Common myeloid progenitor, CD34-positive (primary cell): ENCODE results near the gene XYLT2. TPM values are rescaled to one million over a fixed set of nuclear protein-coding genes. Genes with fewer than 3 reads are reported as not detected.
"Not testable (repeated sequence)": the region's sequence is repeated elsewhere in the genome, so short reads cannot be mapped to it uniquely, and the experiment has no call there.

Experiments
- CTCF ChIA-PET: fragments of 350-600 bp; sonication (Branson Sonifier 250); formaldehyde crosslinking; loops from one replicate; lab custom pipeline; 2021; ENCODE audit warnings: antibody characterized with exemption; lab: Charles Lee
- POLR2A ChIA-PET: fragments of 350-600 bp; sonication (Branson Sonifier 250); formaldehyde crosslinking; loops from one replicate; lab custom pipeline; 2021; ENCODE audit warnings: antibody characterized with exemption; lab: Charles Lee
- DNase-seq, 3 donors: peaks; one replicate each; pipeline versions ENCODE4 v3.0.0 to v3.0.0-alpha.2; 2013
- H3K27ac ChIP-seq, 2 experiments: 1 replicate in 1 of 2; 2 replicates in 1 of 2; pipeline ENCODE4 v1.7.0; 2013; ENCODE audit warnings: inconsistent platforms in 2 of 2, low read length in 2 of 2, mild to moderate bottlenecking in 2 of 2, low read depth in 1 of 2, moderate library complexity in 1 of 2; ENCODE audit not compliant: severe bottlenecking in 2 of 2, insufficient read depth in 1 of 2, poor library complexity in 1 of 2
- H3K27me3 ChIP-seq, 5 experiments: replicated peaks in 2 of 5; 1 replicate in 3 of 5; 2 replicates in 2 of 5; pipeline versions ENCODE4 v1.6.1 to v1.7.0; 2013; ENCODE audit warnings: low read length in 4 of 5, mild to moderate bottlenecking in 2 of 5, moderate library complexity in 2 of 5, inconsistent platforms in 1 of 5; ENCODE audit not compliant: insufficient read depth in 5 of 5, control insufficient read depth in 4 of 5
- H3K36me3 ChIP-seq, 4 experiments: 1 replicate in 2 of 4; 2 replicates in 2 of 4; pipeline versions ENCODE4 v1.6.1 to v1.7.0; 2013; ENCODE audit warnings: low read length in 3 of 4, control low read depth in 1 of 4, mild to moderate bottlenecking in 1 of 4; ENCODE audit not compliant: control insufficient read depth in 4 of 4, insufficient read depth in 4 of 4
- H3K4me1 ChIP-seq, 4 experiments: 1 replicate in 3 of 4; 2 replicates in 1 of 4; pipeline versions ENCODE4 v1.6.1 to v1.7.1; 2013; ENCODE audit warnings: low read length in 3 of 4, mild to moderate bottlenecking in 3 of 4, control low read depth in 1 of 4, inconsistent platforms in 1 of 4, moderate library complexity in 1 of 4; ENCODE audit not compliant: control insufficient read depth in 4 of 4, insufficient read depth in 4 of 4; ENCODE audit errors: control extremely low read depth in 1 of 4
- H3K4me3 ChIP-seq, 7 experiments: 1 replicate in 4 of 7; 2 replicates in 3 of 7; pipeline versions ENCODE4 v1.5.1 to v1.7.0; 2013; ENCODE audit warnings: mild to moderate bottlenecking in 7 of 7, low read length in 6 of 7, moderate library complexity in 6 of 7, inconsistent platforms in 2 of 7, low read depth in 2 of 7, control low read depth in 1 of 7; ENCODE audit not compliant: insufficient read depth in 4 of 7, control insufficient read depth in 1 of 7; ENCODE audit errors: extremely low read depth in 1 of 7
- H3K9me3 ChIP-seq, 5 experiments: 1 replicate in 4 of 5; 2 replicates in 1 of 5; pipeline versions ENCODE4 v1.6.1 to v1.7.1; 2013; ENCODE audit warnings: low read length in 4 of 5, mild to moderate bottlenecking in 2 of 5, inconsistent platforms in 1 of 5, low read depth in 1 of 5, moderate library complexity in 1 of 5; ENCODE audit not compliant: control insufficient read depth in 4 of 5, insufficient read depth in 2 of 5; ENCODE audit errors: control extremely low read depth in 1 of 5
- WGBS: methylation state at CpG from one replicate; pipeline ENCODE4 v1.1.5; 2013; ENCODE audit not compliant: insufficient coverage; 5-methylcytosine and 5-hydroxymethylcytosine counted together
- polyA plus RNA-seq: library from polyadenylated mRNA; unstranded; fragments of 120-200 nt; gene quantifications from one replicate; pipeline ENCODE4 v1.2.1, GENCODE V29; 2013

XYLT2 gene
- 9.2 TPM for polyA plus RNA-seq

- peaks cover 0 to 30% (median 24%) of the 10 kb centered on the region in 4 experiments for H3K4me1 ChIP-seq
- H3K36me3 ChIP-seq: no peaks in the 10 kb centered on the region
- H3K9me3 ChIP-seq: no peaks in the 10 kb centered on the region
- WGBS: 8% methylated on average over 44 of the region's 87 CpGs
- ChIA-PET CTCF (interaction anchor here (0.7 to 1.8 kb wide), 2 partner anchors 9 to 16 kb away, joined by 5 to 12 read pairs; no protein-coding TSS in a partner anchor), POLR2A (interaction anchor here (0.9 kb wide), 1 partner anchor 16 kb away, joined by 3 read pairs; no protein-coding TSS in a partner anchor)
- peak within 1 kb of the TSS in 1 of 2 experiments; percentile 70 for H3K27ac ChIP-seq
- peak within 1 kb of the TSS; percentile 67 to 89 (median 82) for H3K4me3 ChIP-seq
- DNase-seq: peak; percentile 83 to 94 (median 91)
- no peaks in the 10 kb centered on the region for H3K27me3 ChIP-seq
These were observed at the start of gene XYLT2 for GRCh38 chr17:50345432-50346312. Gene XYLT2 (plus strand): TSS chr17:50346126. CDS start chr17:50346141, 15 bp downstream.

DNA sequence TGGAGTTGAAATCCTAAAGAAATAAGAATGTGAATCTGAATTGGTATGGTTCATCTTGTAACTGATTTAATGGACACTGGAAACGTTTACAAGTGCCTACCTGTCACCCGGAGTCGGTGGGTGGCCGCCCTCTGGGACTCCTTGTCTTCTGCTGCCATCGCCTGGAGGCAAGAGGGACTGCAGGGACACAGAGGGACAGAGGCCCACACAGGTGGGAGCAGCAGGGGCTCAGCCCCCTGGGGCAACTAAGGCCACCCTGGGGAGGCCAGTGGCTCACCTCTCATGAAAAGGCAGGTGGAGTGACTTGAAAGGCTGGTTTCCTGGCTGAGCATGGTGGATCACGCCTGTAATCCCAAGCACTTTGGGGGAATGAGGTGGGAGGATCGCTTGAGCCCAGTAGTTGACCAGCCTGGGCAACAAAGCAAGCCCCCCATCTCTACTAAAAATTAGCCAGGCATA is 48.5 kb upstream of the XYLT2 start:
- WGBS: 14% methylated on average over 6 of the region's 7 CpGs
- Histone ChIP-seq H3K4me3 (no peak overlapping the region), H3K4me1 (peaks cover 0 to 10% (median under 1%) of the 10 kb centered on the region in 4 experiments), H3K9me3 (no peaks in the 10 kb centered on the region), H3K27ac (no peak overlapping the region), H3K27me3 (no peaks in the 10 kb centered on the region), H3K36me3 (no peaks in the 10 kb centered on the region)
- ChIA-PET POLR2A (no interaction called here), CTCF (interaction anchor here (0.6 to 17.2 kb wide), 31 partner anchors 9 to 430 kb away, joined by 3 to 276 read pairs (median 6); partner anchors contain the start of genes COL1A1 and TMEM92)
- DNase-seq: peak; percentile 67 to 81 (median 77)

GRCh38 chr17:50298018-50298417 is 47.9 kb upstream of the XYLT2 start:
- Histone ChIP-seq H3K36me3 (no peaks in the 10 kb centered on the region), H3K27me3 (no peaks in the 10 kb centered on the region), H3K4me3 (no peak overlapping the region), H3K4me1 (peaks cover 0 to 10% (median 0%) of the 10 kb centered on the region in 4 experiments), H3K27ac (no peak overlapping the region), H3K9me3 (no peaks in the 10 kb centered on the region)
- 70% methylated on average over 7 of the region's 11 CpGs for WGBS
- POLR2A ChIA-PET: interaction anchor here (0.6 to 1.1 kb wide), 2 partner anchors 38 to 148 kb away, joined by 4 read pairs; no protein-coding TSS in a partner anchor
- DNase-seq: no peak
- CTCF ChIA-PET: interaction anchor here (0.6 to 17.2 kb wide), 29 partner anchors 8 to 431 kb away, joined by 3 to 276 read pairs (median 6); partner anchors contain the start of genes COL1A1 and TMEM92

- ChIA-PET POLR2A (no interaction called here), CTCF (interaction anchor here (0.8 to 17.2 kb wide), 4 partner anchors 95 to 183 kb away, joined by 3 to 276 read pairs (median 3); partner anchors contain the start of gene COL1A1)
- no peak for DNase-seq
- WGBS: 100% methylated on average over 2 of the region's 3 CpGs
- H3K36me3 ChIP-seq: no peaks in the 10 kb centered on the region
- H3K4me3 ChIP-seq: no peak overlapping the region
- H3K9me3 ChIP-seq: no peaks in the 10 kb centered on the region
- H3K27ac ChIP-seq: no peak overlapping the region
- H3K27me3 ChIP-seq: no peaks in the 10 kb centered on the region
- H3K4me1 ChIP-seq: peaks cover 0 to 10% (median 0%) of the 10 kb centered on the region in 4 experiments
These were observed 46.1 kb upstream of the XYLT2 start for GRCh38 chr17:50299776-50300175.

DNA sequence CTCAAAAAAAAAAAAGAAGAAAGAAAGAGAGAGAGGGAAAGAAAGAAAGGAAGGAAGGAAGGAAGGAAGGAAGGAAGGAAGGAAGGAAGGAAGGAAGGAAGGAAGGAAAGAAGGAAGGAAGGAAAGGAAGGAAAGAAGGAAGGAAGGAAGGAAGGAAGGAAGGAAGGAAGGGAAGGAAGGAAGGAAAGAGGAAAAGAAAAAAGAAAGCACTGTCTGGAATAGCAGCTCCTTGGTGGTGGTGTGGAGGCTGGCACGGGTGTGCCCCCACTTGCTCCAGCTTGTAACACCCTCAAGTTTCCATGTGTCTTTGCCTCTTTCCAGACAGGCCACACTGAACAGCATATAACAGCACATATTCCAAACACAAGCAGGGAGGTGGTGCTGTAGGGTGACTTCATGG is 45.1 kb upstream of the XYLT2 start:
- no CpG with 5 or more reads among the region's 1 CpG for WGBS
- not testable (repeated sequence) for H3K4me3 ChIP-seq, H3K9me3 ChIP-seq, H3K27ac ChIP-seq, DNase-seq, H3K36me3 ChIP-seq, H3K27me3 ChIP-seq
- ChIA-PET CTCF (interaction anchor here (0.8 to 17.2 kb wide), 3 partner anchors 96 to 184 kb away, joined by 3 to 276 read pairs (median 4); partner anchors contain the start of gene COL1A1), POLR2A (interaction anchor here (0.6 kb wide), 1 partner anchor 202 kb away, joined by 4 read pairs; no protein-coding TSS in a partner anchor)
- peaks cover 0 to 10% (median 0%) of the 10 kb centered on the region in 4 experiments for H3K4me1 ChIP-seq

- H3K27ac ChIP-seq: no peak overlapping the region
- no peaks in the 10 kb centered on the region for H3K36me3 ChIP-seq
- H3K4me3 ChIP-seq: no peak overlapping the region
- no peaks in the 10 kb centered on the region for H3K27me3 ChIP-seq
- H3K9me3 ChIP-seq: no peaks in the 10 kb centered on the region
- DNase-seq: peak in 1 of 3 donors; percentile 13
- peaks cover 0 to 10% (median 0%) of the 10 kb centered on the region in 4 experiments for H3K4me1 ChIP-seq
- ChIA-PET POLR2A (no interaction called here), CTCF (interaction anchor here (1.0 to 17.2 kb wide), 5 partner anchors 9 to 132 kb away, joined by 3 to 276 read pairs (median 4); partner anchors contain the start of gene COL1A1)
- WGBS: 95% methylated on average over 8 of the region's 9 CpGs
These were observed 43.9 kb upstream of the XYLT2 start for GRCh38 chr17:50301891-50302584.
